G401.6 (cell line): Measurements from ENCODE around the gene ATP6V1G2.
"Not testable (repeated sequence)": the region's sequence is repeated elsewhere in the genome, so short reads cannot be mapped to it uniquely, and the experiment has no call there.

Experiments
- FAIRE-seq: peaks from 2 replicates; lab custom pipeline; 2012; peaks lifted over from hg19 to GRCh38; lab: Jason Lieb, UNC

Gene ATP6V1G2

GRCh38 chr6:31546339-31546957, at the start of gene ATP6V1G2:
Gene ATP6V1G2 (minus strand): TSS chr6:31546608. CDS start chr6:31546559, 49 bp downstream.
- peak; percentile 83 for FAIRE-seq

DNA sequence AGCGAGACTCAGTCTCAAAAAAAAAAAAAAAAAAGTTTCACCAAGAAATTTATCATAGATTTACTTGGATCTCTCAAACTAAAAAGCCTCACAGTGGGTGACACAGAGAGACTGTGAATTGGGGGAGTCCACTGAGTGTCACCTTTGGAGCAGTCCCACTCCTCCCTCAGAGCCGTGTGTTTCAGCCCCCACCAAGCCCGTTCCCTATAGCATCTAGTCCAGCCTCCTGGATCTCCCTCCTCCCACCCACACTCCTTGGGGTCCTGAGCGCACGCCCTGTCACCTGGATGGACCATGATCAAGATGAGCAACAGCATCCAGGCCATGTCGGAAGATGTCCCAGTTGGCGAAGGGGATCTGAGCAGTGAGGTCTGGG, 46.0 kb upstream of the ATP6V1G2 start:
- no peak for FAIRE-seq

DNA sequence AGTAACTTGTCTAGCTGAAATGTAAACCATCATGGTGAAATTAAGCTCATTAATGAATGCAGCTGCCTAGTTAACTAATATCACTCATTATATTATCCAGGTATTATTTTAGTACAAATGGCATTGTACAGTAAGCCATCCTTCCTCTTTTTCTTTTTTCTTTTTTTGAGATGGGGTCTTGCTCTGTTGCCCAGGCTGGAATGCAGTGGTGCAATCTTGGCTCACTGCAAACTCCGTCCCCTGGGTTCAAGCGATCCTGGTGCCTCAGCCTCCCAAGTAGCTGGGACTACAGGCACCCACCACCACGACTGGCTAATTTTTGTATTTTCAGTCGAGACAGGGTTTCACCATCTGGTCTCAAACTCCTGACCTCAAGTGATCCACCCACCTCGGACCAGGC, 44.3 kb upstream of the ATP6V1G2 start:
- FAIRE-seq: not testable (repeated sequence)

GRCh38 chr6:31588871-31589650, 42.7 kb upstream of the ATP6V1G2 start:
- no peak for FAIRE-seq

GRCh38 chr6:31587791-31588777, 41.7 kb upstream of the ATP6V1G2 start:
- no peak for FAIRE-seq

GRCh38 chr6:31586599-31587281, 40.3 kb upstream of the ATP6V1G2 start:
- FAIRE-seq: no peak

DNA sequence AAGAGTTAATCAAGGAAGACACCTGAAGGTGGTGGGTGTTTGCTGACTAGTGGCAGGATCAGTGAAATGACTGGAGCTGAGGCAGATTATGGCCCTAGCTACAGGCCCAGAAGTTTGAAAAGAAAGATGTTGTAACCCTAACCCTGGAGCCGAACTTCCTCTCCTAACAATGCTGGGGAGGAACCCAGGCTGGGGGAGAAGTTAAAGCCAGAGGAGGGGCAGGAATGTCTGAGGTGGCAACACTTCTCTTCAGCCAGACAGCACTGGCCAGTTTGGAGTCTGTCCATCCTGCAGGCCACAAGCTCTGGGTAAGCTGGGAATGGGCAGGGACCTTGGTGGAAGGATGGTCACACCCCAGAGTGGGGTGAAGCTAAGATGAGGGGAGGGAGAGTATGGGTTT, 39.6 kb upstream of the ATP6V1G2 start, which contains the start of gene LST1:
Gene LST1 (plus strand): TSS at position 270 of the 400 bp plus-strand sequence. CDS start 1,023 bp downstream, outside the sequence.
- FAIRE-seq: no peak

GRCh38 chr6:31585491-31585890, 39.1 kb upstream of the ATP6V1G2 start:
- FAIRE-seq: no peak

- no peak for FAIRE-seq
Measured at GRCh38 chr6:31582230-31582643, 35.8 kb upstream of the ATP6V1G2 start, which contains the start of gene LTB. Gene LTB (minus strand): TSS chr6:31582424. CDS start chr6:31582417, 7 bp downstream.

DNA sequence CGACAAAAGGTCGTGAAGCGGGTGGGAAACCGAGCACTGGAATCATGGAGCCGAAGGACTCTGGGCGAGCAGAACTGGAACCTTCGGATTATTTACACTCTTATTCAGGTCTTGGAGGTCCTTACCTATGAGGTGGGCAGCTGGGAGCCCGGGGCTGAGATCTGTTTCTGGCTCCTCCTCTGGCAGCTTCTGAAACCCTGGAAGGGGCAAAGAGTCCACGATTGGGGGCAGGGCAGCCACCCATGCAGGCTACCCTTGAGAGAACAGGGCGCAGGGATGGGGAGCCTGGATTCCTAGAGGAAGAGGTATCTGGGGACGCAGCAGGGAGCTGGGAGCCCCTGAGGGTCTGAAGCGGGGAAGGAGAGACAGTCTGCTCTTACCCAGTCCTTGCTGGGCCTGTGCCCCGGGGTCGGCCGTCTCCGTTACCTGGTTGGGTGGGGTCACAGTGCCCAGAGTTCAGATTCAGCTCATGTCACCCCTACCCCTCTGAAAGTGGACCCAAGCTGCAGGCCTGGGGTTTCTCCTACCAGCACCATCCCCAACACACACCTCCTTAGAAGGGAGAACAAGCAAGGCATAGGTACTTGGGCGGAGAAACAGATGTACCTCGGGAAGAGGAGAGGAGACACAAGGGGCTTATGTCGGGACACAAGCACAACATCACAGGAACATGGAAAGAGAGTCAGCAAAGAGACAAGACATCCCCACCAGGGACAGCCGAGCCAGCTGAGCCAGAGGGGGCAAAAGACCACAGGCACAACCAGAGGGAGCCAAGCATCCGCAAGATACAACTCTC, 35.2 kb upstream of the ATP6V1G2 start:
- FAIRE-seq: no peak

DNA sequence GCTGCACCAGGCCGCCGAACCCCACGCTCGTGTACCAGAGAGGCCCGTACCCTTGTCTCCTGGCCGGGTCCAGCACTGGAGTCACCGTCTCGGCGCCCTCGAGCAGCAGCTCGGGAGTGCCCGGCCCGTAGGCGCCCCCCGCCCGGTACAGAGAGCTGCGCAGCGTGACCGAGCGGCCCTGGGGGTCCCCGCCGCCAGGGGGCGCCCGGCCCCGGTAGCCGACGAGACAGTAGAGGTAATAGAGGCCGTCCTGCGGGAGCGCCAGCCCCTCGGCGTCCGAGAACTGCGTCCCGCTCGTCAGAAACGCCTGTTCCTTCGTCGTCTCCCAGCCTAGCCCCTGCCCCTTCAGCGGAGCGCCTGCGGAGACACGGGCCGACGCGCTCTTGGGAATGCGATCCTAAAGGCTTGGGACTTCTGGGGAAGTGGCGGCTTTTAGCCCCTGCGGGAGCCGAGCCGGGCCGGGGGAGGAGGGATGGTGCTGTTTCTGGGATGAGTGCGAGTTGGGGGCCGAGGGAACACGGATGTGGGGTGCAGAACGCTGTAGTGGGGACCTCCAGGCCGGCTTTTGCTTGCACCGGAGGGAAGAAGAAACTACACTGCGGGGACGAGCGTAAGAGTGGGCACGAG, 34.5 kb upstream of the ATP6V1G2 start:
- no peak for FAIRE-seq

DNA sequence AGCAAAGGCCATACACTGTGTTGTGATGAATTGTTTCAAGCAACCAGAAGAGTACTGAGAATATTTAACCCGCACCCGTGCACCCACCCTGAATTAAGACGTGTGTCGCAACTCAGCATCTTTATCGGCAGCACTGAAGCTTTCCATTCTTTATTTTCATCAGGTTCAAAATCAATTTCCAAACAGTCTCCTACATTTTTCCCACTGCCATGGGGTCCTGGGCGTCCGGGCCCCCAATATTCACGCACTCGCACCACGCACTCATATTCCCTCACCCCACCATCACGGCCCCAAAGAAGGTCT, 34.0 kb upstream of the ATP6V1G2 start:
- FAIRE-seq: no peak

- FAIRE-seq: no peak
Measured at GRCh38 chr6:31579546-31580437, 33.4 kb upstream of the ATP6V1G2 start.

GRCh38 chr6:31579119-31579505, 32.7 kb upstream of the ATP6V1G2 start:
- FAIRE-seq: no peak

- no peak for FAIRE-seq
Measured at GRCh38 chr6:31578184-31579118, 32.0 kb upstream of the ATP6V1G2 start.

- no peak for FAIRE-seq
Measured at GRCh38 chr6:31577579-31577966, 31.2 kb upstream of the ATP6V1G2 start.

GRCh38 chr6:31576897-31577578, 30.6 kb upstream of the ATP6V1G2 start:
- FAIRE-seq: no peak
